SKM-1 treated with dmso at 0.1 percent for 144 hours (cell line): ENCODE measurements around the gene CTNS.
"Not testable (repeated sequence)": the region's sequence is repeated elsewhere in the genome, so short reads cannot be mapped to it uniquely, and the experiment has no call there.

Source experiments
- DNase-seq: peaks from one replicate; lab custom pipeline; 2025; ENCODE audit not compliant: unreplicated experiment; lab: John Stamatoyannopoulos, UW

CTNS gene

GRCh38 chr17:3681565-3681964 lies 45.0 kb downstream of the CTNS start:
- no peak for DNase-seq

GRCh38 chr17:3682033-3682432 lies 45.5 kb downstream of the CTNS start:
- DNase-seq, result no peak

GRCh38 chr17:3683054-3683511 lies 46.5 kb downstream of the CTNS start:
- DNase-seq, result no peak

GRCh38 chr17:3685174-3685573 lies 48.6 kb downstream of the CTNS start:
- no peak for DNase-seq

- no peak for DNase-seq
These were observed 51.5 kb downstream of the CTNS start for GRCh38 chr17:3688027-3688553.

GRCh38 chr17:3688852-3689261 lies 52.3 kb downstream of the CTNS start:
- DNase-seq, result no peak

GRCh38 chr17:3689262-3690093 lies 52.9 kb downstream of the CTNS start:
- no peak for DNase-seq

- no peak for DNase-seq
These were observed 53.6 kb downstream of the CTNS start for GRCh38 chr17:3690094-3690715.

GRCh38 chr17:3691617-3692067 lies 55.1 kb downstream of the CTNS start:
- no peak for DNase-seq

GRCh38 chr17:3692346-3692745 lies 55.8 kb downstream of the CTNS start:
- no peak for DNase-seq

GRCh38 chr17:3693141-3693540 lies 56.6 kb downstream of the CTNS start:
- DNase-seq, result no peak

GRCh38 chr17:3693829-3694231 lies 57.3 kb downstream of the CTNS start:
- no peak for DNase-seq

GRCh38 chr17:3695129-3695722 lies 58.7 kb downstream of the CTNS start:
- no peak for DNase-seq

GRCh38 chr17:3695723-3696411 lies 59.3 kb downstream of the CTNS start, which contains the start of gene P2RX5:
P2RX5 (minus strand) TSS chr17:3696155; CDS start chr17:3696005, 150 bp downstream.
- peak; percentile 44 for DNase-seq

GRCh38 chr17:3697103-3697476 lies 60.5 kb downstream of the CTNS start:
- DNase-seq, result no peak

- no peak for DNase-seq
These were observed 61.6 kb downstream of the CTNS start for GRCh38 chr17:3698139-3698538.

- DNase-seq, result no peak
These were observed 63.4 kb downstream of the CTNS start for GRCh38 chr17:3699951-3700350.

GRCh38 chr17:3702041-3702539 lies 65.5 kb downstream of the CTNS start:
- DNase-seq, result not testable (repeated sequence)

GRCh38 chr17:3704931-3705717 lies 68.6 kb downstream of the CTNS start:
- DNase-seq, result no peak

- not testable (repeated sequence) for DNase-seq
These were observed 69.1 kb downstream of the CTNS start for GRCh38 chr17:3705718-3705984.
